ENCODE data around the gene TBCK.

GRCh38 chr4:106338671-106339070 lies 22.7 kb upstream of the TBCK start:
- TF ChIP-seq, protein P1, sequence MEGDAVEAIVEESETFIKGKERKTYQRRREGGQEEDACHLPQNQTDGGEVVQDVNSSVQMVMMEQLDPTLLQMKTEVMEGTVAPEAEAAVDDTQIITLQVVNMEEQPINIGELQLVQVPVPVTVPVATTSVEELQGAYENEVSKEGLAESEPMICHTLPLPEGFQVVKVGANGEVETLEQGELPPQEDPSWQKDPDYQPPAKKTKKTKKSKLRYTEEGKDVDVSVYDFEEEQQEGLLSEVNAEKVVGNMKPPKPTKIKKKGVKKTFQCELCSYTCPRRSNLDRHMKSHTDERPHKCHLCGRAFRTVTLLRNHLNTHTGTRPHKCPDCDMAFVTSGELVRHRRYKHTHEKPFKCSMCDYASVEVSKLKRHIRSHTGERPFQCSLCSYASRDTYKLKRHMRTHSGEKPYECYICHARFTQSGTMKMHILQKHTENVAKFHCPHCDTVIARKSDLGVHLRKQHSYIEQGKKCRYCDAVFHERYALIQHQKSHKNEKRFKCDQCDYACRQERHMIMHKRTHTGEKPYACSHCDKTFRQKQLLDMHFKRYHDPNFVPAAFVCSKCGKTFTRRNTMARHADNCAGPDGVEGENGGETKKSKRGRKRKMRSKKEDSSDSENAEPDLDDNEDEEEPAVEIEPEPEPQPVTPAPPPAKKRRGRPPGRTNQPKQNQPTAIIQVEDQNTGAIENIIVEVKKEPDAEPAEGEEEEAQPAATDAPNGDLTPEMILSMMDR (IDR thresholded peaks at IDR 0.05), result no peak
- no peak for TF ChIP-seq POLR2A (IDR thresholded peaks at IDR 0.05)
